GM23338 (cell line): ENCODE data around the gene CRACDL. TPM values are rescaled to one million over a fixed set of nuclear protein-coding genes. Genes with fewer than 3 reads are reported as not detected.

Experiments used
- ATAC-seq: fragments of 200-7000 bp; cut with Tn5 transposase; 3 replicates; pipeline ENCODE4 v1.9.1; 2020
- DNase-seq: peaks from one replicate; pipeline ENCODE4 v3.0.0-alpha.2; 2015; ENCODE audit warnings: low spot score
- H2AFZ ChIP-seq: fragments of 200-600 bp; sonication (generic); 2 replicates; pipeline ENCODE4 v1.8.0; 2016; ENCODE audit warnings: antibody characterized with exemption, mild to moderate bottlenecking, moderate library complexity
- H3F3A ChIP-seq: fragments of 200-600 bp; sonication (generic); replicated peaks from 2 replicates; pipeline ENCODE4 v1.8.0; 2017; ENCODE audit warnings: antibody characterized with exemption, mixed run types, low read depth
- H3K27ac ChIP-seq: fragments of 200-600 bp; sonication (generic); 2 replicates; pipeline ENCODE4 v1.6.1; 2016; ENCODE audit warnings: low read depth
- H3K27me3 ChIP-seq: fragments of 200-600 bp; sonication (generic); 2 replicates; pipeline ENCODE4 v1.8.0; 2016; ENCODE audit warnings: mild to moderate bottlenecking, mixed run types, moderate library complexity; ENCODE audit not compliant: insufficient read depth
- H3K36me3 ChIP-seq: fragments of 200-600 bp; sonication (generic); 2 replicates; pipeline ENCODE4 v1.8.0; 2016; ENCODE audit warnings: mild to moderate bottlenecking; ENCODE audit not compliant: insufficient read depth
- H3K4me1 ChIP-seq: fragments of 200-600 bp; sonication (generic); 2 replicates; pipeline ENCODE4 v1.8.0; 2016; ENCODE audit warnings: mild to moderate bottlenecking, moderate library complexity; ENCODE audit not compliant: insufficient read depth
- H3K4me2 ChIP-seq: fragments of 200-600 bp; sonication (generic); 2 replicates; pipeline ENCODE4 v1.7.1; 2017; ENCODE audit warnings: mixed run types
- H3K4me3 ChIP-seq: fragments of 200-600 bp; sonication (generic); 2 replicates; pipeline ENCODE4 v1.6.1; 2016; ENCODE audit warnings: mixed run types
- H3K79me2 ChIP-seq: fragments of 200-600 bp; sonication (generic); replicated peaks from 2 replicates; pipeline ENCODE4 v1.8.0; 2017; ENCODE audit warnings: mild to moderate bottlenecking; ENCODE audit not compliant: insufficient read depth
- H3K9me2 ChIP-seq: fragments of 200-600 bp; sonication (generic); 2 replicates; pipeline ENCODE4 v1.8.0; 2017; ENCODE audit not compliant: insufficient read depth
- H4K20me1 ChIP-seq: fragments of 200-600 bp; sonication (generic); replicated peaks from 2 replicates; pipeline ENCODE4 v1.8.0; 2017; ENCODE audit warnings: mild to moderate bottlenecking; ENCODE audit not compliant: insufficient read depth
- H3K27ac Mint-ChIP-seq: 2 replicates; pipeline ENCODE4 v1.8.0; 2020; ENCODE audit warnings: inconsistent platforms, mild to moderate bottlenecking, moderate library complexity, mixed read lengths
- H3K27me3 Mint-ChIP-seq: 3 replicates; pipeline ENCODE4 v1.8.0; 2022; ENCODE audit warnings: low read depth, mild to moderate bottlenecking, moderate library complexity, mixed read lengths, inconsistent platforms; ENCODE audit not compliant: insufficient read depth, poor library complexity
- H3K36me3 Mint-ChIP-seq: 3 replicates; pipeline ENCODE4 v1.8.0; 2021; ENCODE audit warnings: low read depth, mild to moderate bottlenecking, inconsistent platforms, moderate library complexity, mixed read lengths
- H3K4me1 Mint-ChIP-seq: 3 replicates; pipeline ENCODE4 v1.8.0; 2020; ENCODE audit warnings: mild to moderate bottlenecking, inconsistent platforms, mixed read lengths
- H3K4me3 Mint-ChIP-seq: 3 replicates; pipeline ENCODE4 v1.8.0; 2021; ENCODE audit warnings: moderate library complexity, mild to moderate bottlenecking, inconsistent platforms, mixed read lengths
- H3K9me3 Mint-ChIP-seq: 3 replicates; pipeline ENCODE4 v1.8.0; 2020; ENCODE audit warnings: moderate library complexity, mild to moderate bottlenecking, inconsistent platforms, mixed read lengths
- EZH2phosphoT487 ChIP-seq: fragments of 200-600 bp; sonication (generic); IDR thresholded peaks from one replicate; pipeline ENCODE4 v1.8.1; 2018; ENCODE audit warnings: antibody characterized with exemption; ENCODE audit not compliant: unreplicated experiment
- JUNB ChIP-seq: IDR thresholded peaks from one replicate; pipeline ENCODE4 v1.6.1; 2016; ENCODE audit warnings: antibody characterized with exemption; ENCODE audit not compliant: unreplicated experiment
- NANOG ChIP-seq: IDR thresholded peaks from 2 replicates; pipeline ENCODE4 v1.6.1; 2016; ENCODE audit warnings: antibody characterized with exemption, borderline replicate concordance
- POLR2AphosphoS5 ChIP-seq: IDR thresholded peaks from 2 replicates; pipeline ENCODE4 v1.6.1; 2016; ENCODE audit warnings: antibody characterized with exemption, low read depth
- ZNF331 ChIP-seq: fragments of 250-450 bp; sonication (Bioruptor Pico); IDR thresholded peaks from 2 replicates; pipeline ENCODE4 v1.5.0; 2020; ENCODE audit warnings: low read depth, mild to moderate bottlenecking, moderate library complexity
- ZNF462 ChIP-seq: fragments of 250-450 bp; sonication (Bioruptor Pico); IDR thresholded peaks from 2 replicates; pipeline ENCODE4 v1.5.0; 2020; ENCODE audit warnings: mild to moderate bottlenecking, moderate library complexity
- polyA plus RNA-seq: library from polyadenylated mRNA; unstranded; fragments of >200 nt; fragmentation: Nextera tagmentation; extraction: Ambion mirVana; gene quantifications from 2 replicates; pipeline ENCODE4 v1.2.1, GENCODE V29; 2016
- total RNA-seq: library from RNA; depleted of rRNA; stranded (reverse); fragments of >200 nt; shearing (Covaris generic); gene quantifications from 2 replicates; pipeline ENCODE4 v1.2.3, GENCODE V29; 2014
- TF ChIP-seq, protein P1 (sequence below), 2 experiments: fragments of 200-600 bp in 1 of 2; sonication (generic) in 1 of 2; conservative IDR thresholded peaks; 2 replicates each; pipeline versions ENCODE4 v1.5.1 to v1.6.1; 2016 to 2017; ENCODE audit warnings: antibody characterized with exemption in 2 of 2, low read depth in 2 of 2, mild to moderate bottlenecking in 2 of 2, moderate library complexity in 1 of 2

Gene CRACDL
- total and polyA plus RNA-seq, 2 experiments from 2014 or later, result 0.14 to 0.16 TPM

- Mint-ChIP-seq H3K9me3 (peaks cover 5% of the 10 kb centered on the region; the same call in 2 of the 3 replicates), H3K4me1 (peaks cover 12% of the 10 kb centered on the region), H3K27ac (no peak overlapping the region), H3K27me3 (peaks cover 4% of the 10 kb centered on the region), H3K4me3 (no peak overlapping the region), H3K36me3 (no peaks in the 10 kb centered on the region; the same call in 2 of the 3 replicates)
- no peak overlapping the region for H3K4me3 ChIP-seq
- peak overlapping the region; percentile 59; the same call in 1 of the 2 replicates for H2AFZ ChIP-seq
- no peaks in the 10 kb centered on the region for H4K20me1 ChIP-seq
- ATAC-seq (no peak), DNase-seq (no peak)
- no peaks in the 10 kb centered on the region for H3F3A ChIP-seq
- H3K4me2 ChIP-seq, result no peak overlapping the region
- H3K36me3 ChIP-seq, result no peaks in the 10 kb centered on the region
- peaks cover 5% of the 10 kb centered on the region; the same call in 1 of the 2 replicates for H3K4me1 ChIP-seq
- no peaks in the 10 kb centered on the region for H3K79me2 ChIP-seq
- no peak for TF ChIP-seq ZNF462
- no peak for TF ChIP-seq ZNF331 (CRISPR knock-in tag)
- TF ChIP-seq JUNB, result no peak
- no peak for TF ChIP-seq EZH2phosphoT487
- TF ChIP-seq NANOG, result no peak
- TF ChIP-seq, protein P1, sequence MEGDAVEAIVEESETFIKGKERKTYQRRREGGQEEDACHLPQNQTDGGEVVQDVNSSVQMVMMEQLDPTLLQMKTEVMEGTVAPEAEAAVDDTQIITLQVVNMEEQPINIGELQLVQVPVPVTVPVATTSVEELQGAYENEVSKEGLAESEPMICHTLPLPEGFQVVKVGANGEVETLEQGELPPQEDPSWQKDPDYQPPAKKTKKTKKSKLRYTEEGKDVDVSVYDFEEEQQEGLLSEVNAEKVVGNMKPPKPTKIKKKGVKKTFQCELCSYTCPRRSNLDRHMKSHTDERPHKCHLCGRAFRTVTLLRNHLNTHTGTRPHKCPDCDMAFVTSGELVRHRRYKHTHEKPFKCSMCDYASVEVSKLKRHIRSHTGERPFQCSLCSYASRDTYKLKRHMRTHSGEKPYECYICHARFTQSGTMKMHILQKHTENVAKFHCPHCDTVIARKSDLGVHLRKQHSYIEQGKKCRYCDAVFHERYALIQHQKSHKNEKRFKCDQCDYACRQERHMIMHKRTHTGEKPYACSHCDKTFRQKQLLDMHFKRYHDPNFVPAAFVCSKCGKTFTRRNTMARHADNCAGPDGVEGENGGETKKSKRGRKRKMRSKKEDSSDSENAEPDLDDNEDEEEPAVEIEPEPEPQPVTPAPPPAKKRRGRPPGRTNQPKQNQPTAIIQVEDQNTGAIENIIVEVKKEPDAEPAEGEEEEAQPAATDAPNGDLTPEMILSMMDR (conservative IDR thresholded peaks at IDR 0.05; ENCODE audit: low read depth in 2 of 2), result no peak
- TF ChIP-seq POLR2AphosphoS5, result no peak
- H3K27me3 ChIP-seq, result no peaks in the 10 kb centered on the region
- no peaks in the 10 kb centered on the region for H3K9me2 ChIP-seq
- H3K27ac ChIP-seq, result no peak overlapping the region
Observed at GRCh38 chr2:98926601-98927000, 9.4 kb downstream of the CRACDL start.
